HepG2 (cell line): ENCODE data around the gene COBLL1. TPM values are rescaled to one million over a fixed set of nuclear protein-coding genes. Genes with fewer than 3 reads are reported as not detected.

Experiments
- ATAC-seq: fragments of 200-7000 bp; cut with Tn5 transposase; 3 replicates; pipeline ENCODE4 v1.9.1; 2020; ENCODE audit warnings: mild to moderate bottlenecking, moderate library complexity
- BruUV-seq: library from RNA; stranded (reverse); fragments of 400-500 nt; replicated peaks from 2 replicates; lab custom pipeline; 2021; lab: Mats Ljungman, UMichigan
- CTCF ChIA-PET: fragments of 300-600 bp; formaldehyde crosslinking; extraction: SDS; loops from one replicate; lab custom pipeline; 2021; ENCODE audit warnings: low total read pairs, inconsistent platforms, low intra/inter-chr PET ratio; lab: Yijun Ruan, JAX
- POLR2A ChIA-PET: fragments of 350-600 bp; sonication (Branson Sonifier 250); formaldehyde crosslinking; loops from one replicate; lab custom pipeline; 2020; ENCODE audit warnings: antibody characterized with exemption, inconsistent platforms; lab: Yijun Ruan, JAX
- DNase-seq: peaks from one replicate; pipeline ENCODE4 v3.0.0-alpha.2; 2015; ENCODE audit warnings: low spot score
- FAIRE-seq: peaks from 3 replicates; lab custom pipeline; 2011; peaks lifted over from hg19 to GRCh38; lab: Jason Lieb, UNC
- H2AFZ ChIP-seq: one replicate; pipeline ENCODE4 v1.6.1; 2011; ENCODE audit warnings: low read length, inconsistent platforms
- H3K27ac ChIP-seq: fragments of 300-600 bp; 3 replicates; pipeline ENCODE4 v1.8.0; 2011; ENCODE audit warnings: mixed run types, mild to moderate bottlenecking, mixed read lengths, low read length, inconsistent platforms; ENCODE audit not compliant: insufficient read depth; ENCODE audit errors: extremely low read length
- H3K27me3 ChIP-seq, 2 experiments: fragments of 200-600 bp in 1 of 2; 2 replicates in 1 of 2; 3 replicates in 1 of 2; pipeline versions ENCODE4 v1.6.0 to v1.8.0; 2011; ENCODE audit warnings: low read length in 2 of 2, mild to moderate bottlenecking in 2 of 2, moderate library complexity in 2 of 2, inconsistent platforms in 1 of 2; ENCODE audit not compliant: insufficient read depth in 2 of 2, control insufficient read depth in 1 of 2
- H3K36me3 ChIP-seq, 2 experiments: fragments of 200-600 bp in 1 of 2; replicated peaks in 1 of 2; 2 replicates in 1 of 2; 3 replicates in 1 of 2; pipeline versions ENCODE4 v1.5.1 to v1.8.0; 2011; ENCODE audit warnings: low read length in 2 of 2, inconsistent platforms in 1 of 2; ENCODE audit not compliant: insufficient read depth in 2 of 2, control insufficient read depth in 1 of 2
- H3K4me1 ChIP-seq: 2 replicates; pipeline ENCODE4 v1.5.1; 2012; ENCODE audit warnings: low read length, inconsistent platforms; ENCODE audit not compliant: insufficient read depth
- H3K4me2 ChIP-seq: 2 replicates; pipeline ENCODE4 v1.6.0; 2011; ENCODE audit warnings: low read depth, low read length, inconsistent platforms
- H3K4me3 ChIP-seq, 3 experiments: fragments of 200-600 bp in 1 of 3; sonication (generic), shearing (Covaris generic) in 1 of 3; replicated peaks in 1 of 3; 2 replicates each; pipeline ENCODE4 v1.5.1; 2011 to 2016; ENCODE audit warnings: low read length in 3 of 3, inconsistent platforms in 2 of 3, low read depth in 2 of 3, mild to moderate bottlenecking in 2 of 3, control low read depth in 1 of 3, mixed read lengths in 1 of 3; ENCODE audit not compliant: insufficient read depth in 1 of 3
- H3K79me2 ChIP-seq: one replicate; pipeline ENCODE4 v1.6.1; 2011; ENCODE audit warnings: low read length, inconsistent platforms; ENCODE audit not compliant: insufficient read depth
- H3K9ac ChIP-seq: 2 replicates; pipeline ENCODE4 v1.6.0; 2011; ENCODE audit warnings: mild to moderate bottlenecking, low read depth, low read length, inconsistent platforms; ENCODE audit not compliant: insufficient read depth
- H3K9me3 ChIP-seq: 2 replicates; pipeline ENCODE4 v1.5.1; 2012; ENCODE audit warnings: mild to moderate bottlenecking, low read length
- H4K20me1 ChIP-seq: 2 replicates; pipeline ENCODE4 v1.6.0; 2011; ENCODE audit warnings: inconsistent platforms, mild to moderate bottlenecking, low read length, moderate library complexity; ENCODE audit not compliant: insufficient read depth
- ATF1 ChIP-seq: IDR thresholded peaks from 2 replicates; pipeline ENCODE4 v1.6.1; 2016; ENCODE audit warnings: mild to moderate bottlenecking, control low read depth
- ATF7-NPFF ChIP-seq: sonication (generic); formaldehyde crosslinking; IDR thresholded peaks from 2 replicates; pipeline ENCODE4 v1.8.1; 2023; ENCODE audit warnings: mild to moderate bottlenecking, low read depth, missing genetic modification reagents, moderate library complexity
- EP300 ChIP-seq, 3 experiments: sonication (generic) in 1 of 3; formaldehyde crosslinking in 1 of 3; IDR thresholded peaks; 2 replicates each; pipeline versions ENCODE4 v1.5.1 to v1.6.1; 2011 to 2020; ENCODE audit warnings: low read depth in 2 of 3, low read length in 2 of 3, borderline replicate concordance in 1 of 3, improper control_type of control experiment in 1 of 3, mild to moderate bottlenecking in 1 of 3, missing genetic modification reagents in 1 of 3, moderate library complexity in 1 of 3
- FOXC1 ChIP-seq: sonication (generic); formaldehyde crosslinking; IDR thresholded peaks from 2 replicates; pipeline ENCODE4 v1.8.0; 2022; ENCODE audit warnings: mild to moderate bottlenecking, missing genetic modification reagents, borderline replicate concordance
- FOXK1 ChIP-seq: sonication (generic); formaldehyde crosslinking; IDR thresholded peaks from 2 replicates; pipeline ENCODE4 v1.4.0; 2020; ENCODE audit warnings: low read depth, missing genetic modification reagents, borderline replicate concordance
- FOXP4 ChIP-seq: sonication (generic); formaldehyde crosslinking; IDR thresholded peaks from 2 replicates; pipeline ENCODE4 v1.4.0; 2020; ENCODE audit warnings: missing genetic modification reagents
- GABPB1 ChIP-seq: IDR thresholded peaks from 2 replicates; pipeline ENCODE4 v1.6.1; 2016; ENCODE audit warnings: mild to moderate bottlenecking, missing genetic modification reagents, moderate library complexity, missing compliant biosample characterization
- GTF3A ChIP-seq: sonication (generic); formaldehyde crosslinking; conservative IDR thresholded peaks from 2 replicates; pipeline ENCODE4 v1.4.0; 2020; ENCODE audit warnings: mild to moderate bottlenecking, missing genetic modification reagents
- JUNB ChIP-seq: sonication (generic); formaldehyde crosslinking; IDR thresholded peaks from 2 replicates; pipeline ENCODE4 v1.8.0; 2022; ENCODE audit warnings: missing genetic modification reagents, mild to moderate bottlenecking, borderline replicate concordance
- MTF1 ChIP-seq: sonication (generic); formaldehyde crosslinking; IDR thresholded peaks from 2 replicates; pipeline ENCODE4 v1.5.0; 2020; ENCODE audit warnings: missing genetic modification reagents
- SIX4 ChIP-seq: sonication (generic); formaldehyde crosslinking; IDR thresholded peaks from 2 replicates; pipeline ENCODE4 v1.4.0; 2020; ENCODE audit warnings: missing genetic modification reagents
- SKI ChIP-seq: fragments of 450-650 bp; IDR thresholded peaks from one replicate; pipeline ENCODE4 v1.6.1; 2018; ENCODE audit warnings: mild to moderate bottlenecking; ENCODE audit not compliant: partially characterized antibody
- SMARCC2 ChIP-seq: fragments of 450-650 bp; IDR thresholded peaks from 2 replicates; pipeline ENCODE4 v1.6.1; 2017; ENCODE audit warnings: antibody characterized with exemption, mild to moderate bottlenecking
- ZBTB38 ChIP-seq: sonication (generic); formaldehyde crosslinking; IDR thresholded peaks from 2 replicates; pipeline ENCODE4 v1.5.1; 2020; ENCODE audit warnings: mild to moderate bottlenecking, missing genetic modification reagents
- ZFP82 ChIP-seq: sonication (generic); formaldehyde crosslinking; IDR thresholded peaks from 2 replicates; pipeline ENCODE4 v1.5.1; 2020; ENCODE audit warnings: mild to moderate bottlenecking, missing genetic modification reagents, borderline replicate concordance
- ZNF441 ChIP-seq: sonication (generic); formaldehyde crosslinking; IDR thresholded peaks from 2 replicates; pipeline ENCODE4 v1.7.0; 2021; ENCODE audit warnings: missing genetic modification reagents, borderline replicate concordance
- ZNF543 ChIP-seq: sonication (generic); formaldehyde crosslinking; IDR thresholded peaks from 2 replicates; pipeline ENCODE4 v1.4.0; 2020; ENCODE audit warnings: mild to moderate bottlenecking, missing genetic modification reagents
- ZNF619 ChIP-seq: sonication (generic); formaldehyde crosslinking; IDR thresholded peaks from 2 replicates; pipeline ENCODE4 v1.4.0; 2020; ENCODE audit warnings: mild to moderate bottlenecking, missing genetic modification reagents
- ZNF678 ChIP-seq: sonication (generic); formaldehyde crosslinking; IDR thresholded peaks from 2 replicates; pipeline ENCODE4 v1.4.0; 2020; ENCODE audit warnings: mild to moderate bottlenecking, missing genetic modification reagents
- ZNF720 ChIP-seq: sonication (generic); formaldehyde crosslinking; IDR thresholded peaks from 2 replicates; pipeline ENCODE4 v1.4.0; 2020; ENCODE audit warnings: missing genetic modification reagents
- ZNF850 ChIP-seq: sonication (generic); formaldehyde crosslinking; conservative IDR thresholded peaks from 2 replicates; pipeline ENCODE4 v1.9.0; 2021; ENCODE audit warnings: mild to moderate bottlenecking, missing genetic modification reagents
- ZSCAN31 ChIP-seq: sonication (generic); formaldehyde crosslinking; IDR thresholded peaks from 2 replicates; pipeline ENCODE4 v1.5.0; 2020; ENCODE audit warnings: low read depth, mild to moderate bottlenecking, missing genetic modification reagents
- WGBS: methylation state at CpG from one replicate; pipeline ENCODE4 v1.1.6; 2017; ENCODE audit warnings: low lambda C conversion rate; 5-methylcytosine and 5-hydroxymethylcytosine counted together
- in situ Hi-C: cut with HindIII; loops from 2 replicates; pipeline ENCODE4 v1.10.0; 2017; ENCODE audit warnings: low pct_unique_long_range_greater_than_20kb; ENCODE audit not compliant: extremely low pct_ligation_motif_present
- intact Hi-C: fragments of 100-400 bp; cut with micrococcal nuclease; formaldehyde crosslinking; loops from one replicate; pipeline ENCODE4 v1.10.0; 2022; ENCODE audit not compliant: unreplicated experiment
- polyA plus RNA-seq, 8 experiments: library from polyadenylated mRNA; depleted of rRNA in 3 of 8; stranded (reverse) in 7 of 8; unstranded in 1 of 8; fragments of >200 nt; fragmentation: Illumina TruSeq in 4 of 8; extraction: Trizol in 4 of 8; gene quantifications; 2 replicates each; pipeline versions ENCODE4 v1.2.1 to v1.2.3, GENCODE V29; 2011 to 2016; ENCODE audit warnings: low read depth in 4 of 8, missing spikeins in 1 of 8, mixed read lengths in 1 of 8; ENCODE audit not compliant: insufficient read depth in 1 of 8
- total RNA-seq, 5 experiments: library from RNA; depleted of rRNA; stranded (reverse); fragments of >200 nt; fragmentation: Illumina TruSeq; extraction: Trizol; gene quantifications; 2 replicates each; pipeline ENCODE4 v1.2.3, GENCODE V29; 2016; ENCODE audit warnings: low read depth in 1 of 5

Gene COBLL1
- total and polyA plus RNA-seq, 2 of the 13 experiments (the other 11 are each of a cell fraction or from before 2014, with no cell fraction given), result 32.6 to 86.8 TPM

DNA sequence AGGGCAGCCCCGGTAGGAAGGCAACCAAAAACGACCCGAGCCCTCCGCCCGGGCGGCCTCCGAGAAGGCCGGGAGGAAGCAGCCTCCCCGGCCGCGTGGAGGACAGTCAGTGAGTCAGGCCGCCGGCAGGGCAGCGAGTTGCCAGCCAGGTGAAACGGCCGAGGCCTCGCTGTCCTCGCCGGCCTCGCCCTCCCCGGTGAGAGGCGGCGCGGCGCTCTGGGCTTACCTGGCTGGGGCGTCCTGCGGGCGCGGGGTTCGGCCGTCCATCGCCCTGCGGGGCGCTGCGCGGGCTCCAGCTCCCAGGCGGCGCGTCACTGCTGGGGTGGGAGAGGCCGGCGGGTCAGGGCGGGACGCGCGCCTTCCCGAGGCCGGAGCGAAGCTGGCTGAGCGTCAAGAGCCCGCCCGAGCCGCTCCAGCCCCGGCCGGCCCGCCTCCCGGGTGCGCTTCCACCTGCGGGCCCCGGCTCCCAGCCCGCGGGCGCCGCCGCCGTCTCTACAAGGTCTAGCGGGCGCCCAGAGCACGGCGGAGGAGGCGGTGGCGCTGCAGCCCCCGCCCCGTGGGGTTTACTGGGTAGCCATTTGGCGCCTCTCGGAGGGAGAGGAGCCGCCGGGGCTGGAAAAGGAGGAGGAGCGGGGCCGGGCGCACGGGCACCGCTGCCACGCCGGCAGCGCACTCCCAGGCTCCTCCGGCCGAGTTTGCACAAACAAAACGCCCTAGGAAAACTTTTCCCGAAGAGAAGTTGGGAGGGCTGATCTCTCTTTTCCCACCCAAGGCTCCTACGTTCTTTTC lies 499 bp downstream of the COBLL1 start:
- Histone ChIP-seq H3K27ac (peak overlapping the region; percentile 99), H3K4me1 (peaks cover 48% of the 10 kb centered on the region), H3K9me3 (no peaks in the 10 kb centered on the region), H4K20me1 (no peaks in the 10 kb centered on the region), H3K79me2 (peaks cover 59% of the 10 kb centered on the region), H3K9ac (peak overlapping the region; percentile 98), H3K4me3 (peak overlapping the region; percentile 76 to 96 (median 89)), H3K4me2 (peak overlapping the region; percentile 89), H2AFZ (no peak overlapping the region), H3K27me3 (no peaks in the 10 kb centered on the region; a peak in 1 of 5 replicates), H3K36me3 (0 out of 5 replicates have a peak, but pooled peaks cover 2 to 4% of the 10 kb centered on the region in 2 experiments)
- ChIA-PET CTCF (interaction anchor here (0.8 to 2.8 kb wide), 5 partner anchors 38 to 103 kb away, joined by 3 to 14 read pairs (median 4); no protein-coding TSS in a partner anchor), POLR2A (interaction anchor here (0.8 to 5.9 kb wide), 27 partner anchors 9 to 128 kb away, joined by 3 to 71 read pairs (median 6); no protein-coding TSS in a partner anchor)
- 1% methylated on average over 26 of the region's 90 CpGs for WGBS
- ATAC-seq (peak; percentile 87), FAIRE-seq (no peak), DNase-seq (peak; percentile 82)
- intact Hi-C loops, result loop anchor here (1.0 to 5.0 kb wide), 7 partner anchors 14 to 104 kb away; no protein-coding TSS in a partner anchor
- in situ Hi-C loops, result loop anchor here (5.0 kb wide), 2 partner anchors 71 to 104 kb away; no protein-coding TSS in a partner anchor
- no TSS peak for BruUV-seq
- TF ChIP-seq ZNF543 (CRISPR knock-in tag), result no peak; the same call in 1 of the 2 replicates
- peak; percentile 76; the same call in 1 of the 2 replicates for TF ChIP-seq ATF7-NPFF (CRISPR knock-in tag)
- peak; percentile 77 for TF ChIP-seq SKI
- no peak for TF ChIP-seq ZNF850 (CRISPR knock-in tag)
- peak; percentile 41; the same call in 1 of the 2 replicates for TF ChIP-seq GABPB1 (CRISPR knock-in tag)
- no peak; the same call in 1 of the 2 replicates for TF ChIP-seq ZSCAN31 (CRISPR knock-in tag)
- TF ChIP-seq FOXC1 (CRISPR knock-in tag), result peak; percentile 51; the same call in 1 of the 2 replicates
- TF ChIP-seq FOXP4, result peak; percentile 52; the same call in 1 of the 2 replicates
- no peak for TF ChIP-seq SIX4
- TF ChIP-seq SMARCC2, result no peak
- TF ChIP-seq ZNF441 (CRISPR knock-in tag), result no peak; the same call in 1 of the 2 replicates
- peak; percentile 44; the same call in 1 of the 2 replicates for TF ChIP-seq MTF1
- TF ChIP-seq EP300 (IDR thresholded peaks at IDR 0.05; ENCODE audit: low read depth in 2 of 2, low read length in 2 of 2), result peak in 1 of 2 experiments; percentile 49; a peak in 1 of 4 replicates
- no peak for TF ChIP-seq EP300 (CRISPR knock-in tag; IDR thresholded peaks at IDR 0.05; ENCODE audit: borderline replicate concordance)
- TF ChIP-seq ZFP82 (CRISPR knock-in tag), result 0 out of 2 replicates have a peak, but pooled peaks have one; percentile 13
- TF ChIP-seq ZNF678 (CRISPR knock-in tag), result no peak
- TF ChIP-seq GTF3A (CRISPR knock-in tag), result no peak
- TF ChIP-seq ZBTB38 (CRISPR knock-in tag), result 0 out of 2 replicates have a peak, but pooled peaks have one; percentile 1
- TF ChIP-seq ZNF720, result no peak
- peak; percentile 50; the same call in 1 of the 2 replicates for TF ChIP-seq ZNF619 (CRISPR knock-in tag)
- TF ChIP-seq JUNB (CRISPR knock-in tag), result no peak
- no peak for TF ChIP-seq ATF1 (CRISPR knock-in tag)
- TF ChIP-seq FOXK1 (CRISPR knock-in tag), result 0 out of 2 replicates have a peak, but pooled peaks have one; percentile 17
